ENCODE data around the gene TRHDE.

DNA sequence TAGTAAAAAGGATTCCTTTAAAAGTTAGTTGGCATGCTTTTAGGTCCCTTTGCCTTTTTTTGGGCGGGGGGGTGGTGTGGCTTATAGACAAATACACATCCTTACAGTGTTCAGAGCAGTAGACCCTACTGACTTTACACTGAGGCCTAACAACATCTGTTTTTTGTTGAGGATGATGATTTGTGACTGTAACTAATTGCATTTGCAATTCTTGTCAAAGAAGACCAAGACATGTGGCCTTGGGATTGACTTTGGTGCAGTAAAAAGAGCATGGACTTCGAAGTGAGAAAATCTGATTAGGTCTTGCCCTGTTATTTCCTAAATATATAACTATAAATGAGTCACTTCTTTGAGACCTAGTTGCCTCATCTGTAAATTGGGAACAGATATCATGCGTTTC, 77.3 kb downstream of the TRHDE start:
- TF ChIP-seq, protein P1, sequence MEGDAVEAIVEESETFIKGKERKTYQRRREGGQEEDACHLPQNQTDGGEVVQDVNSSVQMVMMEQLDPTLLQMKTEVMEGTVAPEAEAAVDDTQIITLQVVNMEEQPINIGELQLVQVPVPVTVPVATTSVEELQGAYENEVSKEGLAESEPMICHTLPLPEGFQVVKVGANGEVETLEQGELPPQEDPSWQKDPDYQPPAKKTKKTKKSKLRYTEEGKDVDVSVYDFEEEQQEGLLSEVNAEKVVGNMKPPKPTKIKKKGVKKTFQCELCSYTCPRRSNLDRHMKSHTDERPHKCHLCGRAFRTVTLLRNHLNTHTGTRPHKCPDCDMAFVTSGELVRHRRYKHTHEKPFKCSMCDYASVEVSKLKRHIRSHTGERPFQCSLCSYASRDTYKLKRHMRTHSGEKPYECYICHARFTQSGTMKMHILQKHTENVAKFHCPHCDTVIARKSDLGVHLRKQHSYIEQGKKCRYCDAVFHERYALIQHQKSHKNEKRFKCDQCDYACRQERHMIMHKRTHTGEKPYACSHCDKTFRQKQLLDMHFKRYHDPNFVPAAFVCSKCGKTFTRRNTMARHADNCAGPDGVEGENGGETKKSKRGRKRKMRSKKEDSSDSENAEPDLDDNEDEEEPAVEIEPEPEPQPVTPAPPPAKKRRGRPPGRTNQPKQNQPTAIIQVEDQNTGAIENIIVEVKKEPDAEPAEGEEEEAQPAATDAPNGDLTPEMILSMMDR (IDR thresholded peaks at IDR 0.05): no peak
- TF ChIP-seq POLR2AphosphoS5 (IDR thresholded peaks at IDR 0.05): no peak
- no peak for TF ChIP-seq POLR2A (IDR thresholded peaks at IDR 0.05)

All from sigmoid colon (tissue), 4 donors.